Measurements from ENCODE around the gene LRRC25.

LRRC25 gene

DNA sequence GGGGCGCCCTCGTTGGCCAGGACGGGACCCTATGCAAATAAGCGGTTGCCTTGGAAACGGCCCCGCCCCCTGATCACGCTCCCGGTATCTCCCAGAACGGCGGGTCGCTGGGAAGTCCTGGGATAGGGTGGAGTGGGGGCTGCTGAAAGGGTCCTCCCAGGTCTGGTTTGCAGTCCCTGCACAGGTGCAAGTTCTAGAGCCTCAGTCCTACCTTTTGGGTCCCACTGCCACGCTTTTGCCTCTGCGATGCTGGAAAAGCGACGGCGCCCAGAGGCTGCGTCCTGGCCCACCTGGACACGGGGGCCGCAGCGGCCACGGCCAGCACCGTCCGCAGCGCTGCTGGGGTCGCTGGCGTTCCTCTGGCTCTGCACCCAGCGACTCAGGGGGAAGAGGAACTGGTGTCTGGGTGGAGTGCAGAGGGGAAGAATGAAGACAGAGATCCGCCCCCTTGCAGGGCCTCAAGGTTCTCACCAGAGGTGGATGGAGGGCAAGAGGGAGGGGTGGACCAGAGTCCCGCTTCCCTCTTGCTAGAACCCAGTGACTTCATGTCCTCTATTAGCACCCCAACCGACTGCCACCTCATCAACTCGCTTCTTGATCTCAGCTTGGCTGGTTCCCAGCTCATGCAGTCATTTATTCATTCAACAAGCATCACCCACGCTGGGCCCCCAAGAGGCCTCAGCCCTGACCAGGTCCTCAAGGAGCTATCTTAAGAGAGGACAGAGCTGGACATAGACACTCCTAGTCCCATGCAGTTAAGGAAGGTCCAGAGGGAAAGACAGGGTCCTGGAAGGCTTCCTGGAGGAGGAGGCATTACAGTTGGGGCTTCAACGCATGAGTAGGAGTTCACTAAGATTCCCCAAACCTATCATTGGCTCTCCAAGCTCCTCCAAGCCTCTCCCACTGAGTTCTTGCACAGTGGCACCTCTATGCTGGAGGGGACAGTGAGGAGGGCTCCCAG lies at the start of gene LRRC25:
LRRC25 (minus strand) TSS at position 381 of the 961 bp plus-strand sequence. CDS start 659 bp downstream, outside the sequence.
- no peaks in the 10 kb centered on the region for H3K36me3 Mint-ChIP-seq (ENCODE audit: low read depth)
- H3K9me3 Mint-ChIP-seq, result no peaks in the 10 kb centered on the region
- H3K4me1 Mint-ChIP-seq (ENCODE audit: low read depth), result peaks cover 6% of the 10 kb centered on the region
- no peak within 1 kb of the TSS for H3K27ac Mint-ChIP-seq
- H3K27me3 Mint-ChIP-seq (ENCODE audit: low read depth), result peaks cover 27% of the 10 kb centered on the region
- H3K4me3 Mint-ChIP-seq, result no peak within 1 kb of the TSS

DNA sequence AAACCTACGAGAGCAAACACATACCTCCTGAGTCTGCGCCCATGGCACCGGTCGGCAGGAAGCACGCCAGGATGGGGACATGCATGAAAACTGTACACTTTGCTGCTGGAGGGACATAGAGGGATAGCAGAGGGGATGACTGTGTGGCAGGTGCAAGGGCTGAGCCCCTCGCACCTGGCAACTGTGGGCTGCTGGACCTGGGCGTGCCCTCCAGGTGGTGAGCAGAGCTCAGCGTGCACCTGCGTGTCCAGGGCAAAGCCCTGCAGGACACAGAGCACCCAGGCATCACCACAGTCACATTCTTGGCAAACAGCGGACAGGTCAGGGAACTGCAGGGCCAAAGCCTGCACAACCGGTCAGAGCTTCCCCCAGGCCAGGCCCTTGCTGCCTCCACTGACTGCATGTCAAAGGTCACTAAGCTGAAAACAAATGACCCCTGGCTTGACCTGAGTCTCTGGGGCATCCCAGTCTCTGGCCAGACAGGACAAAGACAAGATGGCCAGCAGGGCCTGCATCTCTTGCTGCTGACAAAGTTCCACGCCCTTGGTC lies 49.5 kb upstream of the LRRC25 start:
- peaks cover 12% of the 10 kb centered on the region for H3K4me1 Mint-ChIP-seq (ENCODE audit: low read depth)
- H3K9me3 Mint-ChIP-seq, result peaks cover 5% of the 10 kb centered on the region
- H3K4me3 Mint-ChIP-seq, result no peak overlapping the region
- H3K27ac Mint-ChIP-seq, result no peak overlapping the region
- H3K36me3 Mint-ChIP-seq (ENCODE audit: low read depth), result peaks cover 33% of the 10 kb centered on the region
- no peaks in the 10 kb centered on the region for H3K27me3 Mint-ChIP-seq (ENCODE audit: low read depth)

DNA sequence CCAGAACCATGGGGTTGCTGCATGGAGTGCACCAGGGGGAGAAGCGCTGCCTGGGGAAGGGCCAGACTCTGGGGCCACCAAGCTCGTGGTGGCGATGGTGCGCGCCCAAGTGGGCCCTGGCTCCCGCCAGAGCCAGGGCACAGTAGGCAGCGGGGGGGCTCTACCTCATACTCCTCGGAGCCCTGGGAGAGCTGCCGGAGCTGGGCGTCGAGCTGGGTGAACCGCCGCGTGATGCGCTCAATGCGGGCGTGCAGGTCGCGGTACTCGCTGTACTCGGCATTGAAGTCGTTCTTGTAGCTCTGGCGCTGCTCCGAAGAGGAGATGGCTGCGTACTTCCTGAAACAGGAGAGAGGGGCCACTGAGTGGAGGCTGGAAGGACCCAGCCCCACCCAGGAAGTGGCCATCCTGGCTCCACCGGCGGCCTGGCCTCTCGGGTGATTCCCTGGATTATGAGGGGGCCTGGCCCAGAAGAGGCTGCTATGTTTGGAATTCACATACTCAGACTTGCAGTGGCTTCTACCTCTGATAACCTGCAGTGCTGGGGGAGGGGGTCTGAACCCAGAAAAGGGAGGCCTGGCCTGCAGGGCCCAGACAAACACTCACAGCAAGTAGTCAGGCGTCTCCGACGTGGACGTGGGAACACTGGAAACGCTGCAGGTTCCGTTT lies 48.9 kb upstream of the LRRC25 start:
- no peak overlapping the region for H3K27ac Mint-ChIP-seq
- H3K4me3 Mint-ChIP-seq, result no peak overlapping the region
- H3K36me3 Mint-ChIP-seq (ENCODE audit: low read depth), result peaks cover 33% of the 10 kb centered on the region
- peaks cover 16% of the 10 kb centered on the region for H3K4me1 Mint-ChIP-seq (ENCODE audit: low read depth)
- peaks cover 5% of the 10 kb centered on the region for H3K9me3 Mint-ChIP-seq
- H3K27me3 Mint-ChIP-seq (ENCODE audit: low read depth), result no peaks in the 10 kb centered on the region

DNA sequence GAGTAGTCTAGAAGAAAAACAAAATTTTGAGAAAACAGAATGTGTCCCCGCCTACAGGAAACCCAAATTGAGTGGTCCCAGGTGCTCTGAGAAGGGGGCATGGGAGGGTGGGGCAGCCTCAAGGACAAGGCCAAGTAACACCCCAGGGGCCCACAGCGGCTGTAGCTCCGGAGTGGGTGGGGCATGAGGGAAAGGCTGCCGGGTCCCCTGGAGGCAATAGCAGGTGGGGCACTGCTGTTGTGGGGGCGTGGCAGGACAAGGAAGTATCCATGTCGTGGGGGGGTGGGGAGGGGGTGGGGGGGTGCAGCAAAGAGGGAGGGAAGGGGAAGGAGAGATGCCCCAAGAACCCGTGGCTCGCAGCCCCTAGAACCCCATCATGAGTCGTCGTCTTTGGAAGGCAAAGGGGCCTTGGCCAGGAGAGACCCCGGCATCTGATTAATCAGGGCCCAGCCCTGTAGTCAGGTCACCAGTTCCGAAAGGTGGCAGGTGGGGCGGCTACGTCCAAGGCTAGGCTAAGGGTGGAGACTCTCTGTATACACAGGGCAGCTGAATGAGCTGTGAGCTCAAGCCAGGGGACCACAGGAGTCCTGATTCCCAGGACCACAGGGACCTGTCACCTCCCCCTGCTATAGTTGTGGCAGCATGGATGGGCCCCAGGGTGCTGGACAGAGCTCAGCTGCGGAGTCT lies 48.0 kb upstream of the LRRC25 start:
- H3K36me3 Mint-ChIP-seq (ENCODE audit: low read depth), result peaks cover 34% of the 10 kb centered on the region

DNA sequence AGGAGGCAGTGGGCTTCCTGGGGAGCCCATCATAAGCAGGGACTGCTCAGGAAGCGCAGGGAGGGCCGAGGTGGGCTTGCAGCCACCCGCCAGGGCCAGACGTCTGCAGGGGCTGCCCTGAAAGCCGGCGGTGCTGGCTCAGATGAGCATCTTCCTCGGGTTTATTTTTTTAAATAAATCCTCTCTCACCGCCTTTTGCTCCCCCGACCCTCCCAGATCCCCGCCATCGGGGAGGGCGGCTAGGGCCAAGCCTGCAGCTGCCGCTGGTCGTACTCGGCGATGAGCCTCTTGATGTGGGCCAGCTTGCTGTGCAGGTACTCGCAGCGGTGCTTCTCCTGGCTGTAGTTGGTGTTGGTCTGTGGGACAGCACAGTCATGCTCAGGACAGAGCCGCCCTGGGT lies 47.1 kb upstream of the LRRC25 start:
- Mint-ChIP-seq H3K9me3 (peaks cover 5% of the 10 kb centered on the region), H3K27me3 (ENCODE audit: low read depth) (no peaks in the 10 kb centered on the region), H3K36me3 (ENCODE audit: low read depth) (peaks cover 36% of the 10 kb centered on the region), H3K27ac (no peak overlapping the region), H3K4me3 (no peak overlapping the region), H3K4me1 (ENCODE audit: low read depth) (peaks cover 16% of the 10 kb centered on the region)

More for the DNA sequence above, 48.0 kb upstream of the LRRC25 start:
- peaks cover 14% of the 10 kb centered on the region for H3K4me1 Mint-ChIP-seq (ENCODE audit: low read depth)
- no peaks in the 10 kb centered on the region for H3K27me3 Mint-ChIP-seq (ENCODE audit: low read depth)
- no peak overlapping the region for H3K4me3 Mint-ChIP-seq
- peaks cover 5% of the 10 kb centered on the region for H3K9me3 Mint-ChIP-seq
- H3K27ac Mint-ChIP-seq, result no peak overlapping the region

DNA sequence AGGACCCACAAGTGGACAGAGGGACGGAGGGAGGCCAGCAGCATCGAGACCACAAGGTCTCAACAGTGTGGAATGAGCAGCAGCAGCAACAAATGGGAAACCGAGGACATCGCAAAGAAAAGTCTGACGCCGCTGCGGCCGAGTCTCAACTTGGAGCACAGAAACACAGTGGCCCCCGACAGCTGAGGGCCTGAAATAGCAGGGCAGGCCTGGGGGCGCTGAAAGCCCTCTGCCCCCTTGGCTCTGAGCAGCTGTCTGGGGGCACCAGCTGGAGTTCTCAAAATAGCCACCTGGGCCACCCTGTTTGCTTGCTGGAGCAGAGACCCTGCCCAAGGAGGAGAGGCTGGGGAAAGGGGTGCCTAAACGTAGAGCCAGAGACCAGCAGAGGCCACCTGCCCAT lies 46.4 kb upstream of the LRRC25 start:
- Mint-ChIP-seq H3K27ac (no peak overlapping the region), H3K4me3 (no peak overlapping the region), H3K36me3 (ENCODE audit: low read depth) (peaks cover 36% of the 10 kb centered on the region), H3K9me3 (peaks cover 5% of the 10 kb centered on the region), H3K4me1 (ENCODE audit: low read depth) (peaks cover 20% of the 10 kb centered on the region), H3K27me3 (ENCODE audit: low read depth) (no peaks in the 10 kb centered on the region)

DNA sequence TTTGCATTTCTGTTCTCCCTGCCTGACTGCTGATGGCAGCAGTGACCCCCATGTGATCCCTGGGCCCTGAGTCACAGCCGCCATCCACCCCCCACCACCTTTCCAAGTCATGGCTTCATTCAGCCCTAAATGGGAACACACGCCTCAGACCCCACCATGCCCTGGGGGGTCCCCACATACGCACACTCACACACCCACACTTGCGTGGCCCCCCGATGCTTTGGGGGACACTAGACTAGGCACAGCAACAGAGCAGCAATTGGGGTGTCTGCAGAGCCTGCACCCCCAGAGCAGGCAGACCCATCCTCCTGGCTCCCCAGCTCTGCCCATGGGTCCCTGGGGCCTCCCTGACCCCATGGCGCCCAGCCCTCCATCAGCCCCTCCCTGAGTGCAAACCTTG lies 46.0 kb upstream of the LRRC25 start:
- H3K27me3 Mint-ChIP-seq (ENCODE audit: low read depth), result no peaks in the 10 kb centered on the region
- H3K27ac Mint-ChIP-seq, result no peak overlapping the region
- peaks cover 20% of the 10 kb centered on the region for H3K4me1 Mint-ChIP-seq (ENCODE audit: low read depth)
- H3K4me3 Mint-ChIP-seq, result no peak overlapping the region
- H3K9me3 Mint-ChIP-seq, result peaks cover 5% of the 10 kb centered on the region
- peaks cover 35% of the 10 kb centered on the region for H3K36me3 Mint-ChIP-seq (ENCODE audit: low read depth)

DNA sequence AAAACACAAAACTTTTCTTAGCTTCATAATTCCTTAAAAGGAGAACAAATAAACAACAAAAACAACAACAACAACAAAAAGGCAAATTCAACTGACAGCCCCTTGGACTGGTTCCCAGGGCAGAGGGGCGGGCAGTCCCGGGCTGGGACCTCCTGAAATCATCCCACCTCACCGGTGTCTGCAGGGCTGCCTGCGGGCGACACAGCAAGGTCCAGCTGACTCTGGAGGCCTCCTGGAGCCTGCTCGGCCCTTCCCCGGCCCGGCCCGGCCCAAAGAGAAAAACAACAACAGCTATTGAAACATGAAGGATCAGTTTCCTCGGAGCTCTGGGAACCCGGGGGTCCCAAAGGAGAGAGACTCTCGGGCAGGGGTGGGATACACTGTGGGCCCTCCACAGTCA lies 45.5 kb upstream of the LRRC25 start:
- no peaks in the 10 kb centered on the region for H3K27me3 Mint-ChIP-seq (ENCODE audit: low read depth)
- peaks cover 5% of the 10 kb centered on the region for H3K9me3 Mint-ChIP-seq
- peaks cover 32% of the 10 kb centered on the region for H3K36me3 Mint-ChIP-seq (ENCODE audit: low read depth)
- H3K4me3 Mint-ChIP-seq, result no peak overlapping the region
- H3K4me1 Mint-ChIP-seq (ENCODE audit: low read depth), result peaks cover 20% of the 10 kb centered on the region
- H3K27ac Mint-ChIP-seq, result peak overlapping the region; percentile 94

DNA sequence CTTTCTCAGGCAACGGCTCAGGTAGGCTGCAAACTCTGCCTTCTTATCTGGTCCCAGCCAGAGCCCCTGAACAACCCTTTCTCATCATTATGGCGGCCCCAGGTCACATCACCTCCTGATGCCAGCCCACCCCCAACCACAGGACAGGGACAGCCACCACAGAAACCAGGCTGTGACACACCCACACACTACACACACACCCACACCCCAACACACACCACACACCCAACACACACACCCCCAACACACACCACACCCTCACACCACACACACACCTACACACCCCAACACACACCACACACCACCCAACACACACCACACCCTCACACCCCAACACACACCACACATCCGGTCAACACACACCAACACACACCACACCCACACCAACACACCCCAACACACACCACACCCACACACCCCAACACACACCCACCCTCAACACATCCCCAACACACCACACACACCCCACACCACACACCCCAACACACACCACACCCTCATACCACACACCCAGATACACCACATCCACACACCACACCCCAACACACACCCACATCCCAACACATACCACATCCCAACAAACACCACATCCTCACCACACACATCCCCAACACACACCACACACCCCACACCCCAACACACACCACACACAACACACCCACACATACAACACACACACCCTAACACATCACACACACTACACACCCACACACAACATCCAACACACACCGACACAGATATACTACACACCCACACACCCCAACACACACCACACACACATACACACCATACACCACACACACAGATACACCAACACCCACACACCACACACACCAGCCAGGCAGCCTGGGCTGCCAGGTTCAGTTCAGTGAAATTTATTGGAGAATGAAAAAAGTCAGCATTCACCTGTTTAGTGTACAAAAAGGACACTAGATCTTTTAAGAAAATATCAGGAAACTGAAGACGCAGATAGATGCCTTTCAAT lies 44.7 kb upstream of the LRRC25 start:
- H3K4me1 Mint-ChIP-seq (ENCODE audit: low read depth), result peaks cover 20% of the 10 kb centered on the region
- peaks cover 32% of the 10 kb centered on the region for H3K36me3 Mint-ChIP-seq (ENCODE audit: low read depth)
- H3K27me3 Mint-ChIP-seq (ENCODE audit: low read depth), result no peaks in the 10 kb centered on the region
- peak overlapping the region; percentile 94 for H3K27ac Mint-ChIP-seq
- peaks cover 5% of the 10 kb centered on the region for H3K9me3 Mint-ChIP-seq
- H3K4me3 Mint-ChIP-seq, result peak overlapping the region; percentile 29

DNA sequence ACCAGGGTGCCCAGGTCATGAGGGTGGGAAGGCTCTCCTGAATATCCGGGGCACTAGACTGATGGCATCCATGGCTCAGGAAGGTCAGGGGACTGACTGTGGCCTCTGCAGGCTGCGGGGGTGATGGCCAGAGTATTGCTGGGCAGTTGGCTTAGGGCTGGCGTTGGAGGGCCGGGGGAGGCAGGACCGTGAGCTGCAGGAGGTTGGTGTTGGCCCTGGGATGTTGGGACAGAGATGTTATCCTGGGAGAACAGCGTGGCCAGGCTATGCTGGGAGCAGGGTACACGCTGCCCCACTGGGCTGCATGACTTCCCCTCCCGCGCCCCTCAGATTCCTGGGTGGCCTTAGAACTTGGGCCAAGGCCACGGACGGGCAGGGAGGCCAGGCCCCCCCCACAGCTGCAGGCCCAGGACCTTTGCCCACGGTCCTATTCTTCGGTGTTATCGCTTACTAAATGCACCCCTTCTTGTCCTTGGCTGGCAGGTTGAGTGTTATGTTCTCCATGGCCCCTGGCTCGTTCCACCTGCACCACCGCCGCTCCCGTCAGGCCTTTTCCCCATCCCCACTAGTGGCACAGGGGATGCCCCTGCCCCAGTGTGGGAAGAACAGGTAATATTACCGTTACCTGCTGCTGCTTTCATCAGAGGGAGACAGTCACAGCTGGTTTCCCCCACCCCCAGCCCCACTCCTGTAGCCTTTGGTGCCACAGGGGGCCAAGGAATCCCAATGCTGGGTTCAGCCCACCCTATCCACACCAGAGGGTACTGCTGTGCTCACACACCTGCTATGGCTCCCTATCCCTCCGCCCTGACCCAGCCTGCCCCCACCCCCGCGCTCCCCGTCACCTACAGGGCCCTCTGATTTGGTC lies 43.7 kb upstream of the LRRC25 start:
- H3K36me3 Mint-ChIP-seq (ENCODE audit: low read depth), result peaks cover 30% of the 10 kb centered on the region
- no peaks in the 10 kb centered on the region for H3K27me3 Mint-ChIP-seq (ENCODE audit: low read depth)
- H3K4me3 Mint-ChIP-seq, result no peak overlapping the region
- H3K4me1 Mint-ChIP-seq (ENCODE audit: low read depth), result peaks cover 23% of the 10 kb centered on the region
- H3K27ac Mint-ChIP-seq, result peak overlapping the region; percentile 94
- peaks cover 5% of the 10 kb centered on the region for H3K9me3 Mint-ChIP-seq

DNA sequence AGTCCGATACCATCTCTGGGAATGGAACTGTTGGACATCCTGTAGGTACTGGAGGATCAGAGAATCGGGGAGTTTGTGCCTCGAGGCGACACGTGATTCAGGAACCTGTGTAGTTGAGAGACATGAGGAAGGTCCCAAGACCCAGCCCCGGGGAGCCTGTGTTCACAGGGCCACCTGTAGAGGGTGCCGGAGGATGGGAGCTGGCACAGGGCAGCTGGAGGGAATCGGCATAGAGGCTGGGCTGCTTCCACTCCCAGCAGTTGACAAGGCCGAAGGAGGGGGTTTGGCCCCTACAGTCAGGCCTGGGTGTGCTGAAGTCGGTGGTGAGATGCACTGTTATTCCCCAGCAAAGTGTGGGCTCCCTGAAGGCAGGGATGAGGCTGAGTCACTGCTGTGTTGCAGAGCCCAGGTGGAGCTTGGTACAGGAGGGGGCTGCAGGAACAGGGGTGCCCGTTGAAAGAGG lies 43.0 kb upstream of the LRRC25 start:
- Mint-ChIP-seq H3K9me3 (peaks cover 5% of the 10 kb centered on the region), H3K36me3 (ENCODE audit: low read depth) (peaks cover 30% of the 10 kb centered on the region), H3K4me1 (ENCODE audit: low read depth) (peaks cover 23% of the 10 kb centered on the region), H3K4me3 (no peak overlapping the region), H3K27ac (peak overlapping the region; percentile 34), H3K27me3 (ENCODE audit: low read depth) (no peaks in the 10 kb centered on the region)

DNA sequence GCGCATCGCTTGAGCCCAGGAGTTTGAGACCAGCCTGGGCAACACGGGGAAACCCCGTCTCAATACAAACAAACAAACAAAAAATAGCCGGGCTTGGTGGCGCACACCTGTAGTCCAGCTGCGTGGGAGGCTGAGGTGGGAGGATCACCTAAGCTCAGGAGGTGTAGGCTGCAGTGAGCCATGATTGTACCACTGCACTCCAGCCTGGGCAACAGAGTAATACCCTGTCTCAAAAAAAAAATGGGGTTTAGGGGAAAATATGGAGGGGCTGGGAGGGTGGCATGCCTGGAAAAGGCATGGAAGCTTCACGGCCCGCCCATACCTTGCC lies 42.5 kb upstream of the LRRC25 start:
- peaks cover 28% of the 10 kb centered on the region for H3K36me3 Mint-ChIP-seq (ENCODE audit: low read depth)
- H3K4me1 Mint-ChIP-seq (ENCODE audit: low read depth), result peaks cover 23% of the 10 kb centered on the region
- no peak overlapping the region for H3K4me3 Mint-ChIP-seq
- H3K9me3 Mint-ChIP-seq, result peaks cover 5% of the 10 kb centered on the region
- H3K27ac Mint-ChIP-seq, result no peak overlapping the region
- H3K27me3 Mint-ChIP-seq (ENCODE audit: low read depth), result no peaks in the 10 kb centered on the region
